Endothelial cell of umbilical vein (primary cell): ENCODE results near the gene ICAM5.
A peak's percentile ranks its signal among the peaks of the same experiment; 100 is the strongest.

ENCODE experiments used
- CTCF ChIP-seq, 2 donors: IDR thresholded peaks; 1 replicate in 1 of 2; 2 replicates in 1 of 2; pipeline ENCODE4 v1.5.1; 2011; ENCODE audit warnings: low read length in 2 of 2, mild to moderate bottlenecking in 2 of 2, moderate library complexity in 2 of 2, control low read depth in 1 of 2, inconsistent platforms in 1 of 2, low read depth in 1 of 2; ENCODE audit not compliant: insufficient read depth in 1 of 2; ENCODE audit errors: extremely low read depth in 1 of 2
- EZH2 ChIP-seq: IDR thresholded peaks from 2 replicates; pipeline ENCODE4 v1.6.1; 2012; ENCODE audit warnings: borderline replicate concordance, low read depth, mild to moderate bottlenecking, moderate library complexity, low read length, inconsistent platforms; ENCODE audit not compliant: severe bottlenecking
- GATA2 ChIP-seq: IDR thresholded peaks from 2 replicates; pipeline ENCODE4 v1.7.0; 2011; ENCODE audit warnings: low read depth, mild to moderate bottlenecking, moderate library complexity, mixed read lengths, low read length; ENCODE audit not compliant: insufficient read length, insufficient read depth
- MAX ChIP-seq: IDR thresholded peaks from 2 replicates; pipeline ENCODE4 v1.6.1; 2011; ENCODE audit not compliant: insufficient read depth, insufficient read length
- MYC ChIP-seq: IDR thresholded peaks from one replicate; pipeline ENCODE4 v1.6.1; 2011; ENCODE audit warnings: mild to moderate bottlenecking, low read depth, low read length
- POLR2A ChIP-seq: IDR thresholded peaks from 2 replicates; pipeline ENCODE4 v1.6.1; 2012; ENCODE audit warnings: low read depth, mild to moderate bottlenecking, control low read depth, low read length
- POLR2AphosphoS5 ChIP-seq: IDR thresholded peaks from 2 replicates; pipeline ENCODE4 v1.6.1; 2012; ENCODE audit warnings: low read depth, mild to moderate bottlenecking, control low read depth, low read length, moderate library complexity; ENCODE audit not compliant: insufficient read depth

DNA sequence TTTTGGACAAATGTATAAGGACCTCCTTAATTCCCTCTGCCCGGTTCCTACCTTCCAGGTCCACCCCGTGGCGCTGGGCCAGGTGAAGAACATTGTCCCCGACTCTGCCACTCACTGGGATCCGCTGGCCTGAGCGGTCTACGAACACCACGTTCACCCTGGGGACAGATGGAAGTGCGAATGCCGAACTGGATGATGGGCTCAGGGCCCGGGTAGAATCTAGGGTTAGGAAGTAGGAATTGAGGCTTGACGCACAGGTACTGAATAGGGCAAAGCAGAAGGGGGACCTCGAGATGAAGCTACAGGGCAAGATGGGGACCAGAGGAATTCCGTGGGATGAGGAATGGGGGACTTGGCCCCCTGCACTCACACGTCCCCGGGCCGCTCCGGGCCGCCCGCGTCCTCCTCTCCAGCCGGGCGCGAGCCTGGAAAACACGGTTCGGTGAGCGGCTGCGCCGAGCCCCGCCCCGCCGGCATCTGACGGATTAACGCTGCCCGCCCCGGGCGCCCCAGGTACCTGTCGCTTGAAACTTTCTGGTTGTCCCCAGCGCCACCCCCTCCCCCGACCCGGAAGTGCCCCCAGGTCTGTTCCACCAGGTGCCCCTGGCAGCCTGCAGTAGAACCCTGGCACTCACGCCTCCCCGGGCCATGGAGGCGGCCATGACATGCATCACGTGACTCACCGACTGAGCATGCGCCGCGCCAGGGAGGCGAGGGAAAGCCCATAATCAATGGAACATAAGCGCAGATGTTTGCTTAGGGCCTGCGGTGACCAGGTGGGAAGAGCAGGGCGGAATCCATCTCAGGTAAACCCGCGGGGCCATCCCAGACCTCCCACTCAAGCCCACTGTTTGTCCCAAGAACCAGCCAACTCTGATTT is 25.8 kb downstream of the ICAM5 start, which contains the start of gene FDX2:
- TF ChIP-seq POLR2A (peak; percentile 96), CTCF (IDR thresholded peaks at IDR 0.05; ENCODE audit: extremely low read depth in 1 of 2, insufficient read depth in 1 of 2, low read depth in 1 of 2, low read length in 2 of 2) (no peak), POLR2AphosphoS5 (peak; percentile 89), EZH2 (no peak), MAX (peak; percentile 97), MYC (no peak), GATA2 (no peak)
